ENCODE measurements around the gene TREH.

GRCh38 chr11:118694771-118695170 is 15.3 kb upstream of the TREH start:
- TF ChIP-seq CTCF (conservative IDR thresholded peaks at IDR 0.05; ENCODE audit: low read length): no peak
- no peak for TF ChIP-seq EZH2phosphoT487 (IDR thresholded peaks at IDR 0.05; ENCODE audit: borderline replicate concordance, low read depth, low read length)
